H1 (cell line): ENCODE data around the gene SERPINH1. TPM values are rescaled to one million over a fixed set of nuclear protein-coding genes. Genes with fewer than 3 reads are reported as not detected.

Experiments
- CTCF ChIA-PET: fragments of 300-600 bp; sonication (Branson Sonifier 250); formaldehyde crosslinking; loops from one replicate; lab custom pipeline; 2021; ENCODE audit not compliant: partially characterized antibody; lab: Charles Lee
- POLR2A ChIA-PET: fragments of 300-600 bp; sonication (Branson Sonifier 250); formaldehyde crosslinking; loops from one replicate; lab custom pipeline; 2021; ENCODE audit warnings: inconsistent platforms; ENCODE audit not compliant: partially characterized antibody; lab: Charles Lee
- DNase-seq, 2 experiments: peaks; one replicate each; pipeline versions ENCODE4 v3.0.0 to v3.0.0-alpha.2; 2010 to 2022; ENCODE audit warnings: low spot score in 2 of 2, low read depth in 1 of 2, mixed read lengths in 1 of 2
- FAIRE-seq: peaks from 2 replicates; lab custom pipeline; 2011; peaks lifted over from hg19 to GRCh38; lab: Jason Lieb, UNC
- H2AFZ ChIP-seq: 2 replicates; pipeline ENCODE4 v1.8.1; 2012; ENCODE audit warnings: low read length, inconsistent platforms
- H2AK5ac ChIP-seq: 2 replicates; pipeline ENCODE4 v1.6.1; 2013; ENCODE audit warnings: low read depth, low read length
- H2BK120ac ChIP-seq: replicated peaks from 2 replicates; pipeline ENCODE3; 2013; ENCODE audit warnings: low read depth, low read length, inconsistent platforms
- H2BK12ac ChIP-seq: 2 replicates; pipeline ENCODE4 v1.6.1; 2013; ENCODE audit warnings: low read depth, low read length
- H2BK15ac ChIP-seq: 2 replicates; pipeline ENCODE4 v1.6.1; 2013; ENCODE audit warnings: low read length
- H2BK20ac ChIP-seq: 2 replicates; pipeline ENCODE4 v1.6.1; 2013; ENCODE audit warnings: low read length
- H2BK5ac ChIP-seq: 2 replicates; pipeline ENCODE4 v1.6.1; 2013; ENCODE audit warnings: low read depth, low read length
- H3K14ac ChIP-seq: 2 replicates; pipeline ENCODE4 v1.6.1; 2013; ENCODE audit warnings: inconsistent platforms; ENCODE audit not compliant: insufficient read length
- H3K18ac ChIP-seq: 2 replicates; pipeline ENCODE4 v1.6.1; 2013; ENCODE audit warnings: low read length; ENCODE audit errors: extremely low read depth
- H3K23ac ChIP-seq: 2 replicates; pipeline ENCODE4 v1.6.1; 2013; ENCODE audit warnings: inconsistent platforms; ENCODE audit not compliant: insufficient read length
- H3K23me2 ChIP-seq: 2 replicates; pipeline ENCODE4 v1.6.1; 2013; ENCODE audit warnings: low read depth, low read length
- H3K27ac ChIP-seq: 2 replicates; pipeline ENCODE4 v1.6.1; 2011; ENCODE audit warnings: low read depth, low read length, inconsistent platforms
- H3K27me3 ChIP-seq, 4 experiments: replicated peaks in 1 of 4; 1 replicate in 1 of 4; 2 replicates in 3 of 4; pipeline versions ENCODE4 v1.6.1 to v1.8.1; 2011 to 2013; ENCODE audit warnings: low read length in 3 of 4, mild to moderate bottlenecking in 3 of 4, inconsistent platforms in 2 of 4, mixed read lengths in 2 of 4, moderate library complexity in 1 of 4; ENCODE audit not compliant: control insufficient read depth in 3 of 4, insufficient read depth in 3 of 4; ENCODE audit errors: extremely low read depth in 1 of 4
- H3K36me3 ChIP-seq, 4 experiments: 2 replicates each; pipeline versions ENCODE4 v1.6.1 to v1.8.1; 2011 to 2013; ENCODE audit warnings: mild to moderate bottlenecking in 4 of 4, low read length in 3 of 4, moderate library complexity in 2 of 4, control low read depth in 1 of 4, inconsistent platforms in 1 of 4; ENCODE audit not compliant: insufficient read depth in 4 of 4, control insufficient read depth in 2 of 4
- H3K4ac ChIP-seq: replicated peaks from 2 replicates; pipeline ENCODE3; 2013; ENCODE audit warnings: low read length, low read depth, mixed read lengths, inconsistent platforms; ENCODE audit not compliant: insufficient read length
- H3K4me1 ChIP-seq, 4 experiments: replicated peaks in 1 of 4; 1 replicate in 1 of 4; 2 replicates in 3 of 4; pipeline versions ENCODE4 v1.6.1 to v1.8.1; 2011 to 2013; ENCODE audit warnings: low read length in 3 of 4, inconsistent platforms in 2 of 4, mixed read lengths in 1 of 4; ENCODE audit not compliant: insufficient read depth in 4 of 4, control insufficient read depth in 3 of 4
- H3K4me2 ChIP-seq, 2 experiments: 2 replicates each; pipeline versions ENCODE4 v1.6.1 to v1.8.1; 2011 to 2013; ENCODE audit warnings: low read depth in 2 of 2, low read length in 2 of 2, control low read depth in 1 of 2, inconsistent platforms in 1 of 2, mild to moderate bottlenecking in 1 of 2; ENCODE audit not compliant: insufficient read depth in 1 of 2
- H3K4me3 ChIP-seq, 4 experiments: fragments of 200-600, 300-600 bp in 1 of 4; sonication (generic), shearing (Covaris generic), sonication (Bioruptor Twin) in 1 of 4; 2 replicates each; pipeline versions ENCODE4 v1.5.1 to v1.8.1; 2011 to 2016; ENCODE audit warnings: low read length in 4 of 4, low read depth in 3 of 4, control low read depth in 2 of 4, inconsistent platforms in 2 of 4, mild to moderate bottlenecking in 2 of 4, mixed read lengths in 1 of 4, moderate library complexity in 1 of 4; ENCODE audit not compliant: insufficient read depth in 2 of 4; ENCODE audit errors: extremely low read depth in 1 of 4
- H3K56ac ChIP-seq: replicated peaks from 2 replicates; pipeline ENCODE3; 2013; ENCODE audit warnings: low read depth, mild to moderate bottlenecking, mixed read lengths, low read length, inconsistent platforms; ENCODE audit not compliant: insufficient read length
- H3K79me1 ChIP-seq: 2 replicates; pipeline ENCODE4 v1.6.1; 2013; ENCODE audit warnings: low read depth, low read length, control low read depth
- H3K79me2 ChIP-seq, 2 experiments: 2 replicates each; pipeline versions ENCODE4 v1.6.1 to v1.8.1; 2012 to 2013; ENCODE audit warnings: low read length in 2 of 2, mild to moderate bottlenecking in 2 of 2, inconsistent platforms in 1 of 2; ENCODE audit not compliant: insufficient read depth in 2 of 2, control insufficient read depth in 1 of 2
- H3K9ac ChIP-seq, 4 experiments: replicated peaks in 1 of 4; 1 replicate in 1 of 4; 2 replicates in 3 of 4; pipeline versions ENCODE4 v1.6.1 to v1.8.1; 2011 to 2013; ENCODE audit warnings: low read depth in 3 of 4, low read length in 3 of 4, control low read depth in 2 of 4, mild to moderate bottlenecking in 2 of 4, moderate library complexity in 2 of 4, inconsistent platforms in 1 of 4; ENCODE audit errors: extremely low read depth in 1 of 4
- H3K9me3 ChIP-seq, 2 experiments: 2 replicates each; pipeline versions ENCODE4 v1.6.1 to v1.8.1; 2012 to 2013; ENCODE audit warnings: mild to moderate bottlenecking in 2 of 2, moderate library complexity in 2 of 2, control low read depth in 1 of 2, inconsistent platforms in 1 of 2, low read depth in 1 of 2, low read length in 1 of 2, mixed read lengths in 1 of 2; ENCODE audit not compliant: insufficient read depth in 2 of 2
- H4K20me1 ChIP-seq, 2 experiments: replicated peaks in 1 of 2; 2 replicates each; pipeline versions ENCODE3 to v1.8.1; 2011 to 2013; ENCODE audit warnings: inconsistent platforms in 2 of 2, low read length in 2 of 2, mild to moderate bottlenecking in 1 of 2; ENCODE audit not compliant: insufficient read depth in 2 of 2, control insufficient read depth in 1 of 2
- H4K5ac ChIP-seq: 2 replicates; pipeline ENCODE4 v1.6.1; 2013; ENCODE audit warnings: low read length, low read depth, mixed read lengths, inconsistent platforms; ENCODE audit not compliant: insufficient read length
- H4K8ac ChIP-seq: 2 replicates; pipeline ENCODE4 v1.8.0; 2013; ENCODE audit warnings: mild to moderate bottlenecking, moderate library complexity, low read length, inconsistent platforms; ENCODE audit not compliant: insufficient read depth; ENCODE audit errors: extremely low read depth
- H4K91ac ChIP-seq: replicated peaks from 2 replicates; pipeline ENCODE3; 2013; ENCODE audit warnings: low read length, mixed read lengths, inconsistent platforms; ENCODE audit not compliant: insufficient read length
- BCL11A ChIP-seq, 2 experiments: IDR thresholded peaks; one replicate each; pipeline ENCODE4 v1.6.1; 2011; ENCODE audit warnings: low read depth in 2 of 2, low read length in 2 of 2, mild to moderate bottlenecking in 2 of 2
- CHD1 ChIP-seq: IDR thresholded peaks from 2 replicates; pipeline ENCODE4 v1.6.1; 2012; ENCODE audit warnings: low read depth, low read length, improper control_type of control experiment
- KDM4A ChIP-seq: IDR thresholded peaks from one replicate; pipeline ENCODE4 v1.7.1; 2012; ENCODE audit warnings: low read depth, mild to moderate bottlenecking, moderate library complexity, low read length, inconsistent platforms; ENCODE audit not compliant: severe bottlenecking
- KDM5A ChIP-seq: fragments of 200-600 bp; IDR thresholded peaks from 2 replicates; pipeline ENCODE4 v1.7.1; 2012; ENCODE audit warnings: mild to moderate bottlenecking, low read length, inconsistent platforms, mixed read lengths
- MAX ChIP-seq: IDR thresholded peaks from 2 replicates; pipeline ENCODE4 v1.6.1; 2012; ENCODE audit warnings: inconsistent platforms
- RNF2 ChIP-seq: fragments of 200-900, 300-1000 bp; sonication (generic); IDR thresholded peaks from 2 replicates; pipeline ENCODE4 v1.7.1; 2016; ENCODE audit warnings: borderline replicate concordance, low read depth, mild to moderate bottlenecking, antibody characterized with exemption, low read length; ENCODE audit not compliant: poor library complexity, severe bottlenecking; ENCODE audit errors: missing control alignments
- SIN3A ChIP-seq, 2 experiments: IDR thresholded peaks in 1 of 2; conservative IDR thresholded peaks in 1 of 2; 2 replicates each; pipeline ENCODE4 v1.6.1; 2011 to 2012; ENCODE audit warnings: low read length in 2 of 2, improper control_type of control experiment in 1 of 2, low read depth in 1 of 2, mild to moderate bottlenecking in 1 of 2
- WGBS, 2 experiments: shearing (Covaris generic) in 1 of 2; methylation state at CpG; one replicate each; pipeline versions ENCODE4 v1.1.6 to v1.1.7; 2013 to 2015; ENCODE audit warnings: low lambda C conversion rate in 2 of 2, mixed read lengths in 2 of 2, inconsistent platforms in 1 of 2, low coverage in 1 of 2, missing lambda C conversion rate in 1 of 2; ENCODE audit not compliant: insufficient replicate concordance in 2 of 2, insufficient coverage in 1 of 2, insufficient read length in 1 of 2; ENCODE audit errors: extremely low coverage in 1 of 2, missing lambda C conversion rate in 1 of 2; 5-methylcytosine and 5-hydroxymethylcytosine counted together
- polyA plus RNA-seq, 7 experiments: library from polyadenylated mRNA; depleted of rRNA in 3 of 7; stranded (reverse) in 5 of 7; unstranded in 2 of 7; fragments of >200 nt in 5 of 7; fragments of 200-250 nt in 2 of 7; gene quantifications; 1 replicate in 5 of 7; 2 replicates in 1 of 7; 4 replicates in 1 of 7; pipeline versions ENCODE4 v1.2.1 to v1.2.3, GENCODE V29; 2011 to 2013; ENCODE audit warnings: missing spikeins in 2 of 7, mixed read lengths in 2 of 7
- total RNA-seq: library from RNA; stranded (reverse); fragmentation: NEBNext Ultra II Directional; extraction: Animal tissue kit (Norgen Biotek cat#: 25700); gene quantifications from 2 replicates; pipeline ENCODE4 v1.2.1, GENCODE V29; 2021

SERPINH1 gene
- total and polyA plus RNA-seq, 2 of the 8 experiments (the other 6 are each of a cell fraction or from before 2014, with no cell fraction given), result 420 to 621 TPM

- H3K18ac ChIP-seq, result no peak overlapping the region
- no peaks in the 10 kb centered on the region for H3K79me1 ChIP-seq
- no peaks in the 10 kb centered on the region for H3K36me3 ChIP-seq
- no peak overlapping the region for H2BK15ac ChIP-seq
- CTCF ChIA-PET, result interaction anchor here (0.8 to 16.9 kb wide), 2 partner anchors 15 to 25 kb away, joined by 3 to 344 read pairs; no protein-coding TSS in a partner anchor
- H3K23ac ChIP-seq, result no peak overlapping the region
- DNase-seq (no peak), FAIRE-seq (no peak)
- H3K9ac ChIP-seq, result no peak overlapping the region
- H3K4me2 ChIP-seq, result no peak overlapping the region
- H3K4me1 ChIP-seq, result peaks cover 5 to 30% (median 25%) of the 10 kb centered on the region in 4 experiments
- no peak overlapping the region for H4K5ac ChIP-seq
- H2AFZ ChIP-seq, result no peak overlapping the region
- H4K20me1 ChIP-seq, result no peaks in the 10 kb centered on the region
- no peak overlapping the region for H3K27ac ChIP-seq
- no peak overlapping the region for H4K91ac ChIP-seq
- WGBS, 2 experiments, result 79% methylated on average over 3 of the region's 3 CpGs; no CpG with 5 or more reads in 1 of the 2 experiments
- H3K9me3 ChIP-seq, result no peaks in the 10 kb centered on the region
- no peaks in the 10 kb centered on the region; a peak in 1 of 4 replicates for H3K79me2 ChIP-seq
- H3K23me2 ChIP-seq, result no peaks in the 10 kb centered on the region; the same call in 1 of the 2 replicates
- no peaks in the 10 kb centered on the region for H3K27me3 ChIP-seq
- H4K8ac ChIP-seq, result no peak overlapping the region
- POLR2A ChIA-PET, result interaction anchor here (0.6 to 30.6 kb wide), 3 partner anchors 10 to 222 kb away, joined by 3 to 1120 read pairs (median 9); partner anchors contain the start of gene SERPINH1
- TF ChIP-seq CHD1 (no peak), RNF2 (no peak), KDM5A (no peak), SIN3A (conservative IDR thresholded peaks at IDR 0.05 in 1 of 2, IDR thresholded peaks at IDR 0.05 in 1 of 2; ENCODE audit: low read depth in 1 of 2, low read length in 2 of 2) (no peak), MAX (no peak), KDM4A (no peak), BCL11A (IDR thresholded peaks at IDR 0.05; ENCODE audit: low read depth in 2 of 2, low read length in 2 of 2) (no peak)
- H2BK20ac ChIP-seq, result no peak overlapping the region
- H2BK5ac ChIP-seq, result no peak overlapping the region
- H3K14ac ChIP-seq, result no peak overlapping the region
- no peak overlapping the region for H3K4me3 ChIP-seq
- no peak overlapping the region for H2BK120ac ChIP-seq
- H2AK5ac ChIP-seq, result no peak overlapping the region
- no peak overlapping the region for H3K56ac ChIP-seq
- no peak overlapping the region for H2BK12ac ChIP-seq
- H3K4ac ChIP-seq, result no peak overlapping the region
Observed at GRCh38 chr11:75556275-75556674, 5.8 kb upstream of the SERPINH1 start.
